IPS-18c (cell line): ENCODE data around the gene PDE3A.

Source experiments
- H3K4me3 ChIP-seq: 2 replicates; pipeline ENCODE4 v1.7.0; 2013; ENCODE audit warnings: low read depth, mild to moderate bottlenecking, low read length, moderate library complexity; ENCODE audit not compliant: insufficient read depth
- H3K9me3 ChIP-seq: one replicate; pipeline ENCODE4 v1.6.1; 2013; ENCODE audit warnings: mild to moderate bottlenecking, low read length, moderate library complexity; ENCODE audit not compliant: control insufficient read depth, insufficient read depth

The PDE3A gene

GRCh38 chr12:20440408-20440807 lies 72.1 kb downstream of the PDE3A start:
- Histone ChIP-seq H3K4me3 (no peak overlapping the region), H3K9me3 (no peaks in the 10 kb centered on the region)

GRCh38 chr12:20442322-20442721 lies 74.0 kb downstream of the PDE3A start:
- H3K9me3 ChIP-seq: no peaks in the 10 kb centered on the region
- H3K4me3 ChIP-seq: no peak overlapping the region

- Histone ChIP-seq H3K9me3 (no peaks in the 10 kb centered on the region), H3K4me3 (no peak overlapping the region)
Observed at GRCh38 chr12:20443255-20443654, 74.9 kb downstream of the PDE3A start.

- no peaks in the 10 kb centered on the region for H3K9me3 ChIP-seq
- H3K4me3 ChIP-seq: no peak overlapping the region
Observed at GRCh38 chr12:20443792-20444191, 75.5 kb downstream of the PDE3A start.

- H3K4me3 ChIP-seq: no peak overlapping the region
- no peaks in the 10 kb centered on the region for H3K9me3 ChIP-seq
Observed at GRCh38 chr12:20444595-20445170, 76.3 kb downstream of the PDE3A start.

GRCh38 chr12:20445687-20446086 lies 77.3 kb downstream of the PDE3A start:
- H3K9me3 ChIP-seq: no peaks in the 10 kb centered on the region
- no peak overlapping the region for H3K4me3 ChIP-seq

- H3K4me3 ChIP-seq: no peak overlapping the region
- no peaks in the 10 kb centered on the region for H3K9me3 ChIP-seq
Observed at GRCh38 chr12:20446836-20447235, 78.5 kb downstream of the PDE3A start.

- H3K9me3 ChIP-seq: no peaks in the 10 kb centered on the region
- H3K4me3 ChIP-seq: no peak overlapping the region
Observed at GRCh38 chr12:20448781-20449180, 80.4 kb downstream of the PDE3A start.

- H3K9me3 ChIP-seq: no peaks in the 10 kb centered on the region
- no peak overlapping the region for H3K4me3 ChIP-seq
Observed at GRCh38 chr12:20450591-20451180, 82.3 kb downstream of the PDE3A start.

- no peaks in the 10 kb centered on the region for H3K9me3 ChIP-seq
- H3K4me3 ChIP-seq: no peak overlapping the region
Observed at GRCh38 chr12:20451761-20452160, 83.4 kb downstream of the PDE3A start.

GRCh38 chr12:20452496-20453010 lies 84.2 kb downstream of the PDE3A start:
- Histone ChIP-seq H3K4me3 (no peak overlapping the region), H3K9me3 (no peaks in the 10 kb centered on the region)

GRCh38 chr12:20453756-20454310 lies 85.5 kb downstream of the PDE3A start:
- H3K9me3 ChIP-seq: no peaks in the 10 kb centered on the region
- H3K4me3 ChIP-seq: no peak overlapping the region

GRCh38 chr12:20455001-20455706 lies 86.8 kb downstream of the PDE3A start:
- H3K9me3 ChIP-seq: no peaks in the 10 kb centered on the region
- no peak overlapping the region for H3K4me3 ChIP-seq

- H3K4me3 ChIP-seq: no peak overlapping the region
- no peaks in the 10 kb centered on the region for H3K9me3 ChIP-seq
Observed at GRCh38 chr12:20457582-20457981, 89.2 kb downstream of the PDE3A start.

- H3K9me3 ChIP-seq: no peaks in the 10 kb centered on the region
- H3K4me3 ChIP-seq: no peak overlapping the region
Observed at GRCh38 chr12:20458011-20458410, 89.7 kb downstream of the PDE3A start.

GRCh38 chr12:20459920-20460319 lies 91.6 kb downstream of the PDE3A start:
- Histone ChIP-seq H3K4me3 (no peak overlapping the region), H3K9me3 (no peaks in the 10 kb centered on the region)

- Histone ChIP-seq H3K4me3 (no peak overlapping the region), H3K9me3 (no peaks in the 10 kb centered on the region)
Observed at GRCh38 chr12:20460956-20461355, 92.6 kb downstream of the PDE3A start.

GRCh38 chr12:20463913-20464524 lies 95.7 kb downstream of the PDE3A start:
- no peaks in the 10 kb centered on the region for H3K9me3 ChIP-seq
- no peak overlapping the region for H3K4me3 ChIP-seq
